Measurements from ENCODE around the gene VBP1.
"Not testable (repeated sequence)": the region's sequence is repeated elsewhere in the genome, so short reads cannot be mapped to it uniquely, and the experiment has no call there.

Gene VBP1

DNA sequence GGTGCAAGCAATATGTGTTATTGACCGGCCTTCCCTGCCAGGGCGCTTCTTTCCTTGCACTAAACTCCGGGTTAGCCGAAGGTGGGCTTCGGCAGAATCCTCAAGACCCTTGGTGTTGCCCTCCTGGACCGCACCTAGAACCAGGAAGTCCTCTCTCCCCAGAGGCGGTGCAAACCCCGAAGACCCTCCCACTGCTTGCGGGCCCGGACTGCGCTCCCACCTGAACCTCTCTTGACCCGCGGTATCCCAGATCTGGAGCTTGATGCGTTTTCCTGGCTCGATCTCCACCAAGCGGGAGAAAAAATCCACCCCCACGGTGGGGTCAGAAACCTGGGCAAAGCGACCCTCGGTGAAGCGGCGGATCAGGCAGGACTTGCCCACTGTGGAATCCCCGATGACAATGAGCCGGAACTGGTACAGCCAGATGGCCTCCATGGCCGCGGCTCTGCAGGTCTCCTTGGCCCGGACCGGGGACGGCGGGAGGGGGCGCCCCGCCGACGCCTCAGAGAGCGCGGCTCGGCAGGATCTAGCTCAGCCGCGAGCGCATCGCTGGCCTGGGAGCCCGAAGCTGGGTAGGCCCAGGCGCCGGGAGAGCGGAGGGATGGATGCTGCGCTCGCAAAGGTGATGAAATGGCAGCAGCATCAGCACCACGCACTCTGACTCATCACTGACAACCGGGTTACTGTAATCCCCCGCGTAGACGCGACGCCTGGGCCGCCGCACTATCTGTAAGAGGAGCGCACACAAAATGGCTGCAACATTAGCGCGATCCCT is 47.8 kb downstream of the VBP1 start, which contains the start of gene RAB39B:
Gene RAB39B, minus strand, starts transcription at position 638 of the 775 bp plus-strand sequence. Its CDS starts 203 bp downstream, at position 435.
- DNase-seq = peak in 48 of 51 donors; percentile 2 to 79 (median 49)

DNA sequence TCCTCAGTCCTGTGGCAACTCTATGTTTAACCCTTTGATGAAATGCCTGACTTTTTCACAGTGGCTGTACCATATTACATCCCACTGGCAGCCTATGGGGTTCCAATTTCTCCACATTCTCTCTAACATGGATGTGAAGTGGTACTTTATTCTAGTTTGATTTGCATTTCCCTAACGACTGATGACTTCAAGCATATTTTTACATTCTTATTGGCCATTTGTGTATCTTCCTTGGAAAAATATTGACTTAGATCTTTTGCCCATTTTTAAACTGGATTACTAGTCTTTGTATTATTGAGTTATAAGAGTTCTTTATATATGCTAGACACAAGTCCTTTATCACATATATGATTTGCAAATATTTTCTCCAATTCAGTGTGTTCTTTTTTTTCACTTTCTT is 50.2 kb downstream of the VBP1 start:
- DNase-seq = no peak

DNA sequence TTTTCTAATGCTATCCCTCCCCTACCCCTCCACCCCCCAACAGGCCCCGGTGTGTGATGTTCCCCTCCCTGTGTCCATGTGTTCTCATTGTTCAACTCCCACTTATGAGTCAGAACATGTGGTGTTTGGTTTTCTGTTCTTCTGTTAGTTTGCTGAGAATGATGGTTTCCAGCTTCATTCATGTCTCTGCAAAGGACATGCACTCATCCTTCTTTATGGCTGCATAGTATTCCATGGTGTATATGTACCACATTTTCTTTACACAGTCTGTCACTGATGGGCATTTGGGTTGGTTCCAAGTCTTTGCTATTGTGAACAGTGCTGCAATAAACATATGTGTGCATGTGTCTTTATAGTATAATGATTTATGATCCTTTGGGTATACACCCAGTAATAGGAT is 51.7 kb downstream of the VBP1 start:
- not testable (repeated sequence) for DNase-seq

DNA sequence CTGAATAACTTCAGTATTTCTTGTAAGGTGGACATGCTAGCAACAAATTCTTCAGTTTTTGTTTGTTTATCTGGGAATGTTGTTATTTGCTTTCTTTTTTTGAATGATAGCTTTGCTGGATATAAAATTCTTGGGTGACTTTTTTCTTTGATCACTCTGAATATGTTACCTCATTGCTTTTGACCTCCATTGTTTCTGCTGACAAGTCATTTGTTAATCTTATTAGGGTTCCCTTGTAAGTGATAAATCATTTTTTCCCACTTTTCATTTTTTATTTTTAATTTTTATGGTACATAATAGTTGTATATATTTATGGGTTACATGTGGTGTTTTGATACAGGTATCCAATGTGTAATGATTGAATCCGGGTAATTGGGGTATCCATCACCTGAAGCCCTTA is 54.7 kb downstream of the VBP1 start:
- DNase-seq = no peak

DNA sequence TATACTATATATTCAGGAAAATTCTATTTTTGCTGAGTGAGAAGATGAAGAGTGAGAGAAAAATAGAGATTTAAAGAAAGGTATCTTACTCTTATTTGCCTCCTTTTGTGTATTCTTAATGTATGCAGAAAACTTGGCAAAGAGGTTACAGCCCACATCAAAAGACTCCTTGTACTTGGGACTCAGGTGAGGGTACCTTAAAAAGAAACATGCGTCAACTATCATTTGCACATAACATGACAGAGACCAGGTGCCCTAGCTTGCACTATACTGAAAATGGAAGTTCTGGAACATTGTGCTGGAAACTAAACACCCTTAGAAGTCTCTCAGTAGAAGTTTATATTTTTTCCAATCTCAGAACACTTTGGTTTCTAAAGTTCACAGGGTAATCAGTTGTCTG is 63.6 kb downstream of the VBP1 start:
- no peak for DNase-seq

All from hypothalamus (tissue), 51 donors.